Measurements from ENCODE around the gene UBE2E2. TPM values are rescaled to one million over a fixed set of nuclear protein-coding genes. Genes with fewer than 3 reads are reported as not detected.

UBE2E2 gene
- polyA plus RNA-seq, 1 donor from 2014 or later = 19.8 TPM

DNA sequence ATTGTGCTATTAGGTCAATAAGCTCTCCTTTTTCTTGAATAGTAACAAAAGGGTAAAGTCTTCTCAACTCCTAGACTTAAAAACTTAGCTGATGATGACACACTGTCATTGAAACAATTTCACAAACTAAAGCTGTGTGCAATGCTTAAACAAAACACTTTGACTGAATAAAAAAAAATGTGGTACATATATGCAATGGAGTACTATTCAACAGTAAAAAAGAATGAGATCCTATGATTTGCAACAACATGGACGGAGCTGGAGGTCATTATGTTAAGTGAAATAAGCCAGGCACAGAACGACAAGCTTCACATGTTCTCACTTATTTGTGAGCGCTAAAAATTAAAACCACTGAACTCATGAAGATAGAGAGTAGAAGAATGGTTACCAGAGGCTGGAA is 370.7 kb downstream of the UBE2E2 start:
- Histone ChIP-seq H3K79me2 (replicated peaks; ENCODE audit: insufficient read depth, low read length) (no peaks in the 10 kb centered on the region), H3K27ac (ENCODE audit: low read length) (no peak overlapping the region), H3K9me3 (ENCODE audit: low read length) (peaks cover 3% of the 10 kb centered on the region), H3K4me2 (ENCODE audit: low read length) (no peak overlapping the region), H3F3A (ENCODE audit: insufficient read depth, low read length, poor library complexity, severe bottlenecking) (no peaks in the 10 kb centered on the region), H2AFZ (ENCODE audit: low read depth, low read length) (no peak overlapping the region), H3K4me3 (ENCODE audit: low read length) (no peak overlapping the region), H3K27me3 (ENCODE audit: insufficient read depth, low read depth, low read length) (no peaks in the 10 kb centered on the region), H4K20me1 (ENCODE audit: insufficient read depth) (no peaks in the 10 kb centered on the region), H3K9ac (ENCODE audit: low read length) (no peak overlapping the region), H3K36me3 (ENCODE audit: insufficient read depth, low read length) (no peaks in the 10 kb centered on the region), H3K9me2 (ENCODE audit: insufficient read depth, low read length) (no peaks in the 10 kb centered on the region)
- no peak for TF ChIP-seq POLR2AphosphoS5 (IDR thresholded peaks at IDR 0.05)
- no peak for TF ChIP-seq EP300 (conservative IDR thresholded peaks at IDR 0.05; ENCODE audit: poor library complexity, severe bottlenecking)
- no peak for TF ChIP-seq EZH2 (IDR thresholded peaks at IDR 0.05; ENCODE audit: borderline replicate concordance, insufficient read depth, low read length, poor library complexity, severe bottlenecking)
- TF ChIP-seq RAD21 (conservative IDR thresholded peaks at IDR 0.05) = no peak
- no peak for TF ChIP-seq SMC3 (conservative IDR thresholded peaks at IDR 0.05; ENCODE audit: poor library complexity)
- TF ChIP-seq, protein P1, sequence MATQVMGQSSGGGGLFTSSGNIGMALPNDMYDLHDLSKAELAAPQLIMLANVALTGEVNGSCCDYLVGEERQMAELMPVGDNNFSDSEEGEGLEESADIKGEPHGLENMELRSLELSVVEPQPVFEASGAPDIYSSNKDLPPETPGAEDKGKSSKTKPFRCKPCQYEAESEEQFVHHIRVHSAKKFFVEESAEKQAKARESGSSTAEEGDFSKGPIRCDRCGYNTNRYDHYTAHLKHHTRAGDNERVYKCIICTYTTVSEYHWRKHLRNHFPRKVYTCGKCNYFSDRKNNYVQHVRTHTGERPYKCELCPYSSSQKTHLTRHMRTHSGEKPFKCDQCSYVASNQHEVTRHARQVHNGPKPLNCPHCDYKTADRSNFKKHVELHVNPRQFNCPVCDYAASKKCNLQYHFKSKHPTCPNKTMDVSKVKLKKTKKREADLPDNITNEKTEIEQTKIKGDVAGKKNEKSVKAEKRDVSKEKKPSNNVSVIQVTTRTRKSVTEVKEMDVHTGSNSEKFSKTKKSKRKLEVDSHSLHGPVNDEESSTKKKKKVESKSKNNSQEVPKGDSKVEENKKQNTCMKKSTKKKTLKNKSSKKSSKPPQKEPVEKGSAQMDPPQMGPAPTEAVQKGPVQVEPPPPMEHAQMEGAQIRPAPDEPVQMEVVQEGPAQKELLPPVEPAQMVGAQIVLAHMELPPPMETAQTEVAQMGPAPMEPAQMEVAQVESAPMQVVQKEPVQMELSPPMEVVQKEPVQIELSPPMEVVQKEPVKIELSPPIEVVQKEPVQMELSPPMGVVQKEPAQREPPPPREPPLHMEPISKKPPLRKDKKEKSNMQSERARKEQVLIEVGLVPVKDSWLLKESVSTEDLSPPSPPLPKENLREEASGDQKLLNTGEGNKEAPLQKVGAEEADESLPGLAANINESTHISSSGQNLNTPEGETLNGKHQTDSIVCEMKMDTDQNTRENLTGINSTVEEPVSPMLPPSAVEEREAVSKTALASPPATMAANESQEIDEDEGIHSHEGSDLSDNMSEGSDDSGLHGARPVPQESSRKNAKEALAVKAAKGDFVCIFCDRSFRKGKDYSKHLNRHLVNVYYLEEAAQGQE (IDR thresholded peaks at IDR 0.05; ENCODE audit: borderline replicate concordance) = no peak
- TF ChIP-seq TAF1 (IDR thresholded peaks at IDR 0.05; ENCODE audit: low read depth) = no peak
- TF ChIP-seq, protein P2, sequence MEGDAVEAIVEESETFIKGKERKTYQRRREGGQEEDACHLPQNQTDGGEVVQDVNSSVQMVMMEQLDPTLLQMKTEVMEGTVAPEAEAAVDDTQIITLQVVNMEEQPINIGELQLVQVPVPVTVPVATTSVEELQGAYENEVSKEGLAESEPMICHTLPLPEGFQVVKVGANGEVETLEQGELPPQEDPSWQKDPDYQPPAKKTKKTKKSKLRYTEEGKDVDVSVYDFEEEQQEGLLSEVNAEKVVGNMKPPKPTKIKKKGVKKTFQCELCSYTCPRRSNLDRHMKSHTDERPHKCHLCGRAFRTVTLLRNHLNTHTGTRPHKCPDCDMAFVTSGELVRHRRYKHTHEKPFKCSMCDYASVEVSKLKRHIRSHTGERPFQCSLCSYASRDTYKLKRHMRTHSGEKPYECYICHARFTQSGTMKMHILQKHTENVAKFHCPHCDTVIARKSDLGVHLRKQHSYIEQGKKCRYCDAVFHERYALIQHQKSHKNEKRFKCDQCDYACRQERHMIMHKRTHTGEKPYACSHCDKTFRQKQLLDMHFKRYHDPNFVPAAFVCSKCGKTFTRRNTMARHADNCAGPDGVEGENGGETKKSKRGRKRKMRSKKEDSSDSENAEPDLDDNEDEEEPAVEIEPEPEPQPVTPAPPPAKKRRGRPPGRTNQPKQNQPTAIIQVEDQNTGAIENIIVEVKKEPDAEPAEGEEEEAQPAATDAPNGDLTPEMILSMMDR (IDR thresholded peaks at IDR 0.05; ENCODE audit: poor library complexity, severe bottlenecking) = no peak
- TF ChIP-seq MXI1 (conservative IDR thresholded peaks at IDR 0.05; ENCODE audit: poor library complexity, severe bottlenecking) = no peak

DNA sequence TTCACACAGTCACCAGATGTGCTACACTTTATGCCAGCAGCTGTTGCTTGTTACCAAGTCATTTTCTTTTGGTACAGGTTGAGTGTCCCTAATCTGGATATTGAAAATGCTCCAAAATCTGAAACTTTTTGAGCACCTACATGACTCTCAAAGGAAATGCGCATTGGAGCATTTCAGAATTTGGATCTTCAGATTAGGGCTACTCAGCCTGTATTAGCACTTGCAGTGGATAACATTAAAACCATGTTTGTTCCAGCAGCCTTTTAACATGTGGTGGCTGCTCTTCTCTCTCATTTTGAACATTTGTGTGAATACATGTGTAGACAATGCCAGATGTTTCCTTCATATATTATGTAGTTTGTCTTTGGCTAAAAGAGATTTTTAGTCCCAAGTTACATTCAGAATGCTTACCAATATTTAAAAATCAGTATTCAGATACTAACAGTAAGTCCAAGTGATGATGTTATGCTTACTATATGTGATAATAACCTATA is 371.7 kb downstream of the UBE2E2 start:
- Histone ChIP-seq H3K27me3 (ENCODE audit: insufficient read depth, low read depth, low read length) (no peaks in the 10 kb centered on the region), H3K36me3 (ENCODE audit: insufficient read depth, low read length) (no peaks in the 10 kb centered on the region), H3K4me3 (ENCODE audit: low read length) (no peak overlapping the region), H3K4me2 (ENCODE audit: low read length) (no peak overlapping the region), H3K27ac (ENCODE audit: low read length) (no peak overlapping the region), H3K9me3 (ENCODE audit: low read length) (peaks cover 3% of the 10 kb centered on the region), H3K79me2 (replicated peaks; ENCODE audit: insufficient read depth, low read length) (no peaks in the 10 kb centered on the region), H3K9me2 (ENCODE audit: insufficient read depth, low read length) (no peaks in the 10 kb centered on the region), H2AFZ (ENCODE audit: low read depth, low read length) (no peak overlapping the region), H4K20me1 (ENCODE audit: insufficient read depth) (no peaks in the 10 kb centered on the region), H3F3A (ENCODE audit: insufficient read depth, low read length, poor library complexity, severe bottlenecking) (no peaks in the 10 kb centered on the region), H3K9ac (ENCODE audit: low read length) (no peak overlapping the region)
- no peak for TF ChIP-seq EP300 (conservative IDR thresholded peaks at IDR 0.05; ENCODE audit: poor library complexity, severe bottlenecking)
- TF ChIP-seq MXI1 (conservative IDR thresholded peaks at IDR 0.05; ENCODE audit: poor library complexity, severe bottlenecking) = no peak
- TF ChIP-seq SMC3 (conservative IDR thresholded peaks at IDR 0.05; ENCODE audit: poor library complexity) = no peak
- TF ChIP-seq TAF1 (IDR thresholded peaks at IDR 0.05; ENCODE audit: low read depth) = no peak
- no peak for TF ChIP-seq EZH2 (IDR thresholded peaks at IDR 0.05; ENCODE audit: borderline replicate concordance, insufficient read depth, low read length, poor library complexity, severe bottlenecking)
